Ecto neural progenitor cell (in vitro differentiated cells): ENCODE data around the gene NEO1.
"Not testable (repeated sequence)": the region's sequence is repeated elsewhere in the genome, so short reads cannot be mapped to it uniquely, and the experiment has no call there.

Experiments used
- DNase-seq: peaks from one replicate; pipeline ENCODE4 v3.0.0-alpha.2; 2018; ENCODE audit warnings: low spot score

NEO1 gene

DNA sequence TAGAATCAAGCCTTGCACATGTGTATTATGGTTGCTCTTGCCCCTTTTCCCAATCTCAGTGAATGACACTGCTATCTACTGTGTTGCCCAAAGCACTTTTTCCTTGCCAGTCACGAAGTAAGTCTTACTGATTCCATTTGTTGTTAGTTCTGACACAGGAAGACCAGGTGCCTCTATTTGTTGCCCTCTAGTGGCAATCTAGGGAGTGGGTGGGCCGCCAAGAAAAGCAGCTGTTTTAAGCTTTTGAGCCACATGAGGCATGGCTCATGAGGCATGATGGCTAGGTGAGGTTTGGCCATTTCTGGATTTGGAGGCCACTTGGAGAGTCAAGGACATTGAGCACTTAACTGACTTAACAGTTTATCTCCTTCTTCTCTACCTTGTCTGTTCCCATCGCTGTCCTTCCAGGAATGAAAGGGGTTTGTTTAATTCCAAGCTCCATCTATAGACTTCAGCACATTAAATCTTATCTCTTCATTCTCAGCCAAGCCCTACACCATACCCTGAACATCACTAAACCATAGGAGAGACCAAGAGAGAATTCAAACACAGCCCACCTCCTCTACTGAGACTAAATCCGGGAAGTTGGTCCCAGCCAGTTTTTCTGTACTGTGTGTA is 213.4 kb downstream of the NEO1 start:
- peak; percentile 67 for DNase-seq

DNA sequence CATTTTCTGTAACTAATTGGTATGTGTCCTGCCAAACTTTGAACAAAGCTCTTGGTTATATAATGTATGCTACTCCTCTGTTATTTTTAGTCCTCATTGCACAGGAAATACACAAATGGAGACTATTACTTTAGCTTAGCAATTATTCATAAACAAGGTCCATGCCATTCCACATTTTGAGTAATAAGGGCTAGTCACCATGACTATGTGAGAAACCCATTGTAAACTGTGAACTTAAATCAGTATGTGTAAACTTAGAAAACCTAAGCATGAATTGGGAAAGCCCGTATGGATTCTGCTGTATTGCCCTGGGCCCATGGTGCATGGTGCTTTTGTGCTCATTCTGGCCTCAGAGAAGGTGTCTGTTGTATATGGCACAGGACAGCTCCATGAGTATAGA is 216.2 kb downstream of the NEO1 start:
- no peak for DNase-seq

DNA sequence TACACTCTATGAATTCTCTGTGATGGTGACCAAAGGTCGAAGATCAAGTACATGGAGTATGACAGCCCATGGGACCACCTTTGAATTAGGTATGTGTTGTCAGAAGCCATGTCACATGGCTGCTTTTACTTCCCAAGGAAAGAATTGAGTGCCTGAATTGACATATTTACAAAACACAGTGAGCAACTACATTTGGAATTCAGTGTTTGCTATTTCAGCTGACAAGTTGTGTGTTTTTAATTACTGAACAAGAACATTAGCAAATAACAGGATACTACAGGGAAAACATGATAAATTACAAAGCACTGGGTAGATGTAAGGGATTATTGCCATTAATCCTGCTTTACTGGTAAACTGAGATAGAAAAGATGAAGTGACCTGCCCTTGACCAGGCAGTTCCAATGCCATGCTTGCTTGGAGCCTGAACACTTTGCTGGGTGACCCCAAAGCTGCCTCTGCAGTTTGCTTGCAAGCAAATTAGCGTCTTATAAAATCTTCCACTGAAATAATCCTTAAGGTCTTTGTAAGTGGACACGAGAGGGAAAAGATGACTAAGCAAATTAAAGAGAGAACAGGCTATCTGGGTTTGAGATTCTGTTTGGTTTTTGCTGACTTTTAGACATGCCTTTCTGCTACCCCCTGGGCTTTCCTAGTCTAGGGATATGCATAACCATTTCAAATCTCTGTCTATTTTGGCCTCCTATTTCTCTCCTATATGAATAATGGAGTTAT is 218.3 kb downstream of the NEO1 start:
- no peak for DNase-seq

DNA sequence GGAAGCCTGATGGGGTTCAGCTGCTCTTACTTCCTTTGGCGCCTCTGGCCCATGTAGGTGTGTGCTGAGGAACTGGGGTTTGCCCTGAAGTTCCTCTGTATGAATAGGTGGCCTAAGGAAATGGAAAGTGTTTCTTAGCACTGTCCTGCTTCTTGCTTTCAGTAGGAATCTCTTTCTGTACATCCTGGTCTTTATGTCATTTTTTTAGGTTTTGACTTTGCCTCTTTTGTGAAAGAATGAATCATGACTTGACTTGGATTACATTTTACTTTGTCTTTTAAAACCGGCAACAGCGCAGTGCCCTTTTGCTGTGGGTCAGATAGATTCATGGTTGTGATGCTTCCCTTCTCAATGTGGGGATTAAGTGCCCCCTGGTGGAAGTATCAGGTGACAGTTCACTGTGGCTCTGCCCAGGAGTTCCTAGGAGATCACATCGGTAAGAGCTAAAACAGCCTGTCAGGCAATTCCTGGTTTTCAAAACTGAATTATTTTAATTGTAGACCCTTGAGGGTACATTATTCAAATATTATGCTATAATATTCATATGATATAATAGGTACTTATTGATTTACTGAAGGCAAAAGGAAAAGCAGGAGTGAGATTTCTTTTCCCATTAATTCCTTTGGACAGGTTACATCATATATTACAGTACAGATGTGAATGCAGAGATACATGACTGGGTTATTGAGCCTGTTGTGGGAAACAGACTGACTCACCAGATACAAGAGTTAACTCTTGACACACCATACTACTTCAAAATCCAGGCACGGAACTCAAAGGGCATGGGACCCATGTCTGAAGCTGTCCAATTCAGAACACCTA is 221.1 kb downstream of the NEO1 start:
- peak; percentile 60 for DNase-seq

DNA sequence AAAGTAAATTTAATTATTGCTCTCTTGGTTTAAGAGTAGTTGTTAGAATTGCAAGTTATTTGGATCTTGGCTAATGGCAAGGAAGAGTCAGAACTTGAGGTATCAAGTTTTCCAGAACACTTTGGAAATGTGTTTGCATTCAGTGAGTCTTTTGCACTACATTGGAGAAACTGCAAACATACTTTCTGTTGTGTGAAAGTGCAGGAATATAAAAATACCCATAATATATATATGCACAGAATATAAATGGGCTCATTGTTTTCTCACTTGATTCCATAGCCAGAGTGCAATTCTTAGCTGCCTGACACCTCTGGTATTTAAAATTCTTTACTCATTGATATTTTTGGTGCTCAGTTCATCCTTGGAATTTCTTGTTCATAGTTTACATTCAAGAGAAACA is 223.6 kb downstream of the NEO1 start:
- DNase-seq: no peak

DNA sequence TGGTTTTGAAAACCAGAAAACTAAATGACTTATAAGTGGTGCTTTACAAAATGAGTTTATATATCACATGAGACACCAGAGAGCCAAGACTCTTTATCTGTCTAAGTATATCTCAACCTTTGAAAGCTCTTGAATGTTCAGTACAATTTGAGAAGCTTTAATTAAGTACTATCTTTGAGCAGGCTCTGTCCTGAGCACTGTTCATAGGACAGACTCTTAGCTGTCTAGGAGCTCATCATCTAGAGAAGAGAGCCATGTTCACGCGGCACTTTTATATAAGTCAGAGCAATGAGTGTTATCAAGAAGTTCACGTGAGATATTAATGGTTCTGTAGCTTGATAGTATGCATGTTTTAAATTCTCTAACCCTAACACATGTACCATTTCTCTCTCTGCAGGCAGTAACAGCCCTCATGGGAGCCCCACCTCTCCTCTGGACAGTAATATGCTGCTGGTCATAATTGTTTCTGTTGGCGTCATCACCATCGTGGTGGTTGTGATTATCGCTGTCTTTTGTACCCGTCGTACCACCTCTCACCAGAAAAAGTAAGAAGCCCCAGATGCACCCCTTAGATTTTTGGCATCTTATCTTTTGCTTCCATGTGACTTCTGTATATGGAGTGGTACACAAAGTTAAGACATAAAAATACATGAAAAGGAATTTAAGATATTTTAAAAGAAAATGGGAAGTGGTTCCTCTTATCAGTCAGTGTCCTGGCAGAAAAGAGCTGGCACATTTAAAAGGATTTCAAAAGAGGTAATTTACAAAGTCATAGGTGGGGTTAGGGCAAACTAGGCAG is 230.5 kb downstream of the NEO1 start:
- DNase-seq: no peak

DNA sequence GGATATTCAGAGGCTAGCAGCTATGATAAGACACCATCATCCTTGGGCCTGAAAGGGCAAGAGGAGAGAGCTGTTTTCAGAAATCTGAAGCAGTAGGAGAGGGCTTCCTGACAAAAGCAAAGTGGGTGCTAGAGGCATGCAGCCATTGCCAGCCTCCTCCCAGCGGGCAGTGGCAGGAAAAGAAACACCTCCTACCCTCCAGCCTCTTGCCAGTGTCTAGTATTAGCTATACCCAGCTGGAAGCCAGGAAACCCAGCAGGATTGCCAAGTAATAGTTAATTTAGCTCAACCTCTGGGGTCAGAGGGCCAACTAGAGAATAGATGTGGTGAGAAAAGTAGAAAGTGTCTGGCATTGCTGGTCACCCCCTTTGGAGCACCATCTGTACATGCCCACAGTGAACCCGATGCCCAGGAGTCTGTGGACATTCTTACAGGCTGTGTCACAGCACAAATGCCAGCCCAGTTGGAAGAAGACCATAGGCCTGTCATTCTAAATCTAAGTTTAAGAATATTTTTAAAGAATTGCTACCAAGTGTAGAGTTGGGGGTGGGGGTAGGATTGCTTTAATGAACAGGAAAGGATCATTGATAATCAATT is 231.2 kb downstream of the NEO1 start:
- DNase-seq: no peak

DNA sequence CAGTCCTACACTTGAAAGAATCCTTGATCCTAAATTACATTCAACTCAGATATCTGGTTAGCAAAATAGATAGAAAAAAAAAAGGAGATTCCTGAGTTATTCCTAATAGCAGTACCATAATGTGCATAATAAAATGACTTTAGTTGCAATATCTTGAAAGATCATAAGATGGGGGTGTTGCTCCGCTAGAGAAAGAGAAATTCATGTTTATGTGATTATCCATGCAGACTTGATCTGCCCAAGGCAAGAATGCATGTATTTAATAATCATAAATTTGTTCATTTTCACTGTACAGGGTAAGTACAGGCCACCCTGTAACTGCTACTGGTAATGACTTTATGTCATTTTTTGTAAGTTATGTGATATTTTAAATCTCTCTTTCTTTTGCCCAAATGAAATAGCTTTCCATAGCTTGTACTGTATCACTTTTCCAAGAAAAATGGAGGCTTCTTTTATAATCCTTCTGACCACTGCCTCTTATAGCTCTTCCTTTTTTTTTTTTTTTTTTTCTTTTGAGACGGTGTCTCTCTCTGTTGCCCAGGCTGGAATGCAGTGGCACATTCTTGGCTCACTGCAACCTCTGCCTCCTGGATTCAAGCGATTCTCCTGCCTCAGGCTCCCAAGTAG is 231.9 kb downstream of the NEO1 start:
- DNase-seq: no peak

DNA sequence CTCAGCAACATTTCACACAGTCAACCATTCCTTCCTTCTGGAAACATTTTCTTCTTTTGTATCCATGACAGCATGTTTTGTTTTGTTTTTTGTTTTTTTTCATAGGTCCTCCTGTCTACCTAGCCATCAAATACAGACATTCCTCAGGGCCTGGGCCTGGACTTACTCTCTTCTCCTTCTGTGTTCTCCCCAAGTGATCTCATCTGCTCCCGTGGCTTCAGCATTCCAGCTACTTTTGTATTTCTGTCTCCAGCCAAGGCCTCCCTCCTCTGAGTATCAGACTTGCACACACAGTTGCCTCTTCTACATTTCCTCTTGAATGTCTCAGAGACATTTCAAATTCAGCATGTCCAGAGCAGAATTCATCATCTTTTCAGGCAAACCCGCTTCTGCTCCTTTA is 234.0 kb downstream of the NEO1 start:
- no peak for DNase-seq

DNA sequence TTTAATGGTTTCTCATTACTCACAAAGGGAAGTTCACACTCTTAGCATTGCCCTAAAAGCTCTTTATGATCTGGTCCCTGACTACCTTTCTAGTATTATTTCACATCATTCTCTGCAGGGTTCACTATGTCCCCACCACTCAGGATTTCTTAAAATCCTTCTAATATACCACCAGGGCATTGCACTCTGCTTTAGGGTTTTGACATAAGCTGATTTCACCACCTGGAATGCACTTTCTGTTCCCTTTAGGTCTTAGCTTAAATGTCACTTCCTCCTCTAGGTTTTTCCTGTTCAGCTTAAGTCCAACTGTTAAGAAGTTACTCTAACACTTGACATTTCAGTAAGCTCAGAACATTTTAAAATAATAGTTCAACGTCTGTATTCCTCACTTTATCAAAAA is 234.8 kb downstream of the NEO1 start:
- no peak for DNase-seq

DNA sequence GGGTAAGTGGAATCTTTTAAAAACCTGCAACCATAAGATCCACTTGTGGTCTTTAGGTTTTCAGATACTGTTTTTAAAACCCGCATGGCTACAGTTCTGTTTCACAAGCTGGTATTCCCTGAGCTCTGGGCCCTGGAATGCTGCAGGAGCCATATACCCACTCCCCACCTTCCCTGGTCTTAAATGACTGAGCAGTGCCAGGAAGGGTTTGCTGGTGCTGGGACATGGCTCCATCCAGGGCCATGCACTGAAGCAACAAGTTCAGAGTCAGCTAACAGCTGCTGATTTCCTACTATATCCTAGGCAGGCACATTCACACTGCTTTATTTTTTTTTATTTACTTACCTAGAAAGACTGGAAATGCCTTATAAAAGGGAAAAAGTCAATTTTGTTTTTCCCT is 239.2 kb downstream of the NEO1 start:
- no peak for DNase-seq

DNA sequence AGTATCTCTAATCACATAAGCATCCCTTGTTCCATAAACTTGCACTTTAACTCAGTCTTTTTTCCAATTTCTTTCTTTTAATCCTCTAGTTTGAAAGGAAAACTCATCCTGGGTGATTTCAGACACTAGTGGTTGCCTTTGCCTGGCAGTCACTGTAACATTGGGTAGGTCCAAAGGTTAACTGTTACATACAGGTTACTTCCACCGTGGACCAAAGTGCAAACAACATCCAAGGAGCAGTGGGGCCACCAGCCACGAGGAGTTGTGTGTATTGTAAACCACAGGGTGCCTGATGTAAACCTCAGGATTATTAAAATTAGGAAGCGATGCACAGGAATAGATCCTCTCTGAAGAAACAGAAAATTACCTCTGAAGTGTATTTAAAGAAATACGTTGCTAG is 241.5 kb downstream of the NEO1 start:
- no peak for DNase-seq

DNA sequence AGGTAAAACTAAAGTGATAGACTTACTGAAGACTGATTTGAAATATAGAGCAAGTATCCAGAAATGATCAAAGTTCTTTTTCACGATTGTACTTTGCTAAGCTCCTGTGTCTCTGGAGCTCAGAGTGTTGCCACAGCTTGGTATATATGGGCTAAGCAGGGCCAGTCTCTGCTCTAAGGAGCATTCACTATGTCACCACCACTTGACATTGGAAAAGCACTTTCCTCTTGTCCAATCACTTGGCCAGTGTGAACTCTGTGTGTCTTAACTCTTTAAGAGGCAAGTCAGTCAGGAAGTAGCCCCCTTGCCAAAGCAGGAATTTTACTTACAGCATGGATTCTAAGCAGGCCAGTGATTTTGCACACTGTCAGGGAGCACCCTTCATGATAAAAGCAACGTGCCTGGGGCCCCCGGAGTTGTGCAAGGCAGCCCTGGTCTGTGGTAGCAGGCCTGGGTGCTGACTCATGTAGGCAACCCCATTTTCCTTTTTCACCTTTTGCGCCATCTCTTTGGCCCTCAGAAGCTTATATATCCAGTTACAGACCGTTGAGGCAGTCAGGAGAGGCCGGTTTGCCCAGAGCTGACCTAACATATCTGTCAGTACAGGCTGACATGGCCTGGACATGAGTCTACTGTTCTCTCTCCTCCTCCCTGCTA is 243.5 kb downstream of the NEO1 start:
- no peak for DNase-seq

DNA sequence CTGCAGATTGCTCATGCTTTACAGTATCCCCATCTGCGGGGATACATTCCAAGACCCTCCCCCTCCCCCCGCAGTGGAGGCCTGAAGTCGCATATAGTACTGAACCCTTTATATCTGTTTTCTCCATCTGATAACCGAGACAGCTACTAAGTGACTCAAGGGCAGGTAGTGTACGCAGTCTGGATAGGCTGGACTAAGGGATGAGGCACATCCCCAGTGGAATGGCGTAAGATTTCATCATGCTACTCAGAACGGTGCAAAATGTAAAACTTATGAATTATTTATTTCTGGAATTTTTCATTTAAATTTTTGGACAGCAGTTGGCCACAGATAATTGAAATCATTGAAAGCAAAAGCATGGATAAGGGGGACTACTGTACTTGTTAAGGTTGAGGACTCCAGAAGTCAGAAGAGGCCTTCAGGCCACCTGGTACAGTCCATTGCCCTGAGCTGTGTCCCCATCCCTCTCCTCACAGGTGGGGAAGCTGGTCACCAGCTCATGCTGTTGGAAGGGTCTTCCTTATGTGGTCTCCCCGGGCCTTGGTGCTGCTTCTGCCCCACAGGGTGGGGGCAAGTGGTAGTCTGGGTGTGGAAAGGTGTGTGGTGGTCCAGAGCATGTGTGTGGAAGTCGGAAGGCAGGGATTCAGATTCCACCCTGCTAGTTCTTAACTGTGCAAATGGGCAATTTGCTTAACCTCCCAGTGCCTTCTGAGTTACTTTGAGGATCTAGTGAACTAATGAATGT is 244.5 kb downstream of the NEO1 start:
- DNase-seq: no peak

DNA sequence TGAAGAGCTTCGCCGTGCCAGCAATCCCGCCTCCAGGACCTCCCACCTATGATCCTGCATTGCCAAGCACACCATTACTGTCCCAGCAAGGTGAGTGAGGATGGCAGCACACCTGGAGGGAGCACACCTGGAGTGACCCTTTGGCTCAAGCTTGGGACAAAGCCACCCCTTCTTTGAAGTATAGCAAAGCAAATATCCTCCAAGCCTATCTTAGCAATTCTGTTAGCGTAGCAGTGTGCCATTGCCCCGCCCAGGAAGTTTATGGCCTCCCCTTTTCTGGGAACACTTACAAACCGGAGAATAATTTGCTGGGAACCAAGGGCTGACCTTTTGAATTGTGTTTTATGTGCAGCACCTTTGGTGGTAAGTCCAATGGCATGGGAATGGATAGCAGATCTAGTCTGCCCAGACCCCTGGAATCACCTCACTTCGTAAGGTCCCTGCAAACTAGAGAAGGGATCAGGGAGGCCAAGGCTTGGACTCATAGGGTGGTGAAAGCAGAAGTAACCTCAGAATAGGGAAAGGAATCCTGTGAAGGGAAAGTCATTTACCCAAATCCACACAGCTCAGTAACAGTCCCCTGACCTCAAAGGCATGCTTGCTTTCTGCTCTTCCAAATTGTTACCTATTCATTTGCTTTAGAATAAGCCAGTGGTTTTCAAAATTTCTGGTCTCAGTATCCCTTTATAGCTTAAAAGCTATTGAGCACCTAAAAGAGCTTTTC is 246.4 kb downstream of the NEO1 start:
- DNase-seq: no peak

DNA sequence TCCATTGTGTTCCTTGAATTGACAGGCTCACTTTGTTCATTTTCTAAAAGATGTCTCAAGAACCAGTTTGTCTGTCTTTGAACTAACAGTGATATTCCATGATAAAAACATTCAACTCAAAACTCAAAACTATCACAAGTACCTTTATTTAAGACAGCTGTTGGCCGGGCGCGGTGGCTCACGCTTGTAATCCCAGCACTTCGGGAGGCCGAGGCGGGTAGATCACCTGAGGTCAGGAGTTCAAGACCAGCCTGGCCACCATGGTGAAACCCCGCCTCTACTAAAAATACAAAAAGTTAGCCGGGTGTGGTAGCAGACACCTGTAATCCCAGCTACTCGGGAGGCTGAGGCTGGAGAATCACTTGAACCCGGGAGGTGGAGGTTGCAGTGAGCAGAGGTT is 248.0 kb downstream of the NEO1 start:
- DNase-seq: not testable (repeated sequence)

DNA sequence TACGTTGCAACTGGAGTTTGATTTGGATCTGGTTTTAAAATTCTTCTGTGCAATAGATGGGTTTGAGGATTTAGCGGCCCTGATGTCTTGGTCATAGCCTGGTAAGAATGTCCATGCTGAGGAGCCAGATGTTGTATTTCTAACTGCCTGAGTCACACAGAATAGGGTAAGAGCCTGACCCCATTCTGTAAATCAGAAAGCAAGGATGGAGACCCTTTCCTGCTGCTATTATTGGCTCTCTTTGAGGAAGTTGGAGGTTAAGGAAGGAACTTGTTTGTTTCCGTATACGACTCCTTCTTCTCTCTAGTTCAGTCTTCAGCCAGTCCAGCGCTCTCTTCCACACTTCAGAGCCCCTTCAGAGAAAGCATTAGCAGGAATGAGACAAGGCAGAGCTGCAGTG is 251.4 kb downstream of the NEO1 start:
- no peak for DNase-seq

DNA sequence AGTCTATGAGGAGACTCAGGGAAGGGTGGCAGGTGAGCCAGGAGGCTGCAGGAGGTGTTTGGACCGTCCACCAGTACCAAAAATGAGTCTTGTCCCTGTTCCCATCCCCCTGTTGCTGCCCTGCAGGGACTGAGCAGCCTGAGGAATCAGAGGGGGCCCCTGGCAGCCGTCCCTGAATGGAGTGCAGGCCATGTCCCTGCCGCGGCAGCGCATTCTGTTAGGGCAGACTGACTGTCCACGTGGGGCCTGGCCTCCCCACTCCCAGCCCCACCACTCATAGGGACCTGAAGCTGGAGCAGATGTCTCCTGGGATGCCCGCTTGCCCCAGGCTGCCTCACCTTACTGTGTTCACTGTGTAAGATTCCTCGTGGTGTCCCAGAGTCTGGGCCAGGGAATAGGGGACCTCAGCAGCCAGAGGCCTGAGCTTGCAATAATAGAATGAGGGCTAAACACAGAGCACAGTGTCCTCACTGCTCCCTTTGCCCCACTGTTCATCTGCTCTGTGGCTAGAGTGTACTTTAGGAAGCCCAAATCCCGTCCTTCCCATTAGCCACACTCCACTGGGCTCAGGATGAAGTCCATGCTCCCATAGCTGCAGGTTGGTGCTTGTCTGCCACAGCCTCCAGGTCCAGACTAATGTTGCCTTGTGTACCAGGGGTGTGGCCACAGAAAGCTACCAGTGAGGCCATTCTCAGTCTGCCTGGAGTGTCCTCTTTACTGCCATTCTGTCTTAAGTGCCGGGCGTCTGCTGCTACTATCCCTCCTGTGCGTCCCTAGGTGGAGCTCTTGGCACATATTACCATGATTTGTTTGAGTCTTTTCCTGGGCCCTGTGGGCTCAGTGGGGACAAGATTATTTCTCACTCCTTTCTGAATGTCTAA is 253.3 kb downstream of the NEO1 start:
- DNase-seq: peak; percentile 77

DNA sequence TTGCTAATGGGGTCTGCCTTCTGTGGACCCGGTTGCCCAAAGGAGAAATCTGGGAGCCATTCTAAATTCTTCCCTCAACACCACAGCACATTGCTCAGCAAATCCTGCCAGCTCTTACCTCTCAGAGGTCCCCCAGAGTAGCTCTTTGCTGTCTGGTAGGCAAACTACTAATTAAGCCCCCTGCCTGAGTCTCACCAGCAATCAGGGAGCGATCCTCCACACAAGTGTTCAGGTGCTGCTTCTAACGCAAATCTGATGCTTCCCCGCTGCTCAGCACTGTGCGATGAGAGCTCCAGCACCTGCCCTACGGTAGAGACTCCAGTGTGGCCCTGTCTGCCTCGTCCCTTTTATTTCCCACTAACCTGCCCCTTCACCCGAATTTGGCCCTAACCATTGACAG is 256.0 kb downstream of the NEO1 start:
- no peak for DNase-seq
